Panc1 (cell line): Measurements from ENCODE around the gene KCNN3.

Source experiments
- CTCF ChIP-seq: fragments of 450-650 bp; IDR thresholded peaks from 2 replicates; pipeline ENCODE4 v1.5.1; 2017; ENCODE audit warnings: mild to moderate bottlenecking
- POLR2AphosphoS5 ChIP-seq: IDR thresholded peaks from 2 replicates; pipeline ENCODE4 v1.6.1; 2012; ENCODE audit warnings: mild to moderate bottlenecking, low read depth, low read length, moderate library complexity
- TCF7L2 ChIP-seq: IDR thresholded peaks from 2 replicates; pipeline ENCODE4 v1.6.1; 2011; ENCODE audit warnings: mild to moderate bottlenecking, low read depth, low read length, inconsistent platforms

GRCh38 chr1:154764773-154765172 is 105.3 kb downstream of the KCNN3 start:
- TF ChIP-seq CTCF (no peak), TCF7L2 (no peak), POLR2AphosphoS5 (no peak)
